HG02798 (cell line): ENCODE results near the gene CLNS1A.
"Not testable (repeated sequence)": the region's sequence is repeated elsewhere in the genome, so short reads cannot be mapped to it uniquely, and the experiment has no call there.

Source experiments
- ATAC-seq: cut with Tn5 transposase; IDR thresholded peaks from one replicate; pipeline ENCODE4 v1.9.1; 2021; ENCODE audit warnings: mild to moderate bottlenecking; ENCODE audit not compliant: unreplicated experiment, poor library complexity

CLNS1A gene

DNA sequence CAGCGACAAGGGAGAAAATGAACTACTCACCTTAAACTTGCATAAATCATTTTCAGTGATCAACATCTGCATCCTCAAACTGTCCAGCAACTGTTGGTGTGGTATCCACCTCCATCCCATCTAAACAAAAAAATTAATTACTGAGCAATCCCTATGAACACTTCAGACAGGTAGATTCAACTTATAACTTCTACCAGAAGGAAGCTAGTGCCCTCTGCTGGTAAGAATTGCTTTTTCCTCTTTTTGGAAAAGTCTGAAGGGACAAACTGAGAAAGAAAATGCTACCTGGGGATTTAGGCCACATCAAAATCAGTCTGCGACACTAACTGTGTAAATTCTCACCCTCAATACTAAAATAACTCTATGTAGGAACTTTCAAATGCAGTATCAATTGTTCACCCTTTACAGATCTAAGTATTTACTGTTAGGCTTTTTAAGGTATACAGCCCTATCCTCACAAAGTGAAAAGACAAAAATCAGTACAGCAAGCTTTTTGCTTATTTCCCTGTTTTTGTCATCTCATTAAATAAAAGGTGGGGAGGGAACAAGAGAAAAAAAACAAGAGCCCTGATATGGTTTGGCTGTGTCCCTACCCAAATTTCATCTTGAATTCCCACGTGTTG, 17.9 kb downstream of the CLNS1A start:
- ATAC-seq, result no peak

DNA sequence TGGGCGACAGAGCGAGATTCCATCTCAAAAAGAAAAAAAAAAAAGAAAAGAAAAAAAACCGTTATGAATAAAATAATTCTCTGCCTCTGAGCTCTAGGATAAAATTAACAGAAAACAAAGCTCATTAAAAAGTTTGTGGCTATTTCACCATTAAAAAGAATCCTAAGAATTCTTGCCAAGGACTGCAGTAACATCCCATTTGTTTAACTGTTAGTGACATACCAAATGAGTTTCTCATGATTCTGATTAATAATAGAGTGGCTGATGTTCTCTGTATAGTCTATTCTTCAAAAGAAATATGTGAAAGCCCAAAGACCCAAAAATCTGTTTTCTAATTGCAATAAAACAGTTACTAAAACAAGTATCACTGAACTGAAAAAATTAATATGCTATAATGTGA, 19.7 kb downstream of the CLNS1A start:
- no peak for ATAC-seq

DNA sequence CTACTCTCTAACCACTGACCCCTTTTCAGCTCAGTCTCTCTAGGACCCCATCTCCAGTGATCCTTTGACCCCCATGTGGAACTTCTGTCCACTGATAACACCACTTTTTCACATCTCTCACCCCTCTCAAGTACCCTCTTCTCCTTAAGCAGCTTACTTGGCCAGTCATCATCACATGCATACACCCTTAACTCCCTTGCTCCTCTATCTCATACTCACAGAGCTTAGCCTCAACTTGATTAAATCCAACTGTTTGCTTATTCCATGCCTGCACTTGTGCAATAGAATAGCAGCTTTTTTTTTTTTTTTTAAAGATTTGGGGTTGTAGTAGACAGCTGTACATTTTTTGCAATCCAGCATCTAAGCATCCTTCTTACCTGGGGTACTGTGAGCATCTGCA, 25.7 kb downstream of the CLNS1A start:
- no peak for ATAC-seq

DNA sequence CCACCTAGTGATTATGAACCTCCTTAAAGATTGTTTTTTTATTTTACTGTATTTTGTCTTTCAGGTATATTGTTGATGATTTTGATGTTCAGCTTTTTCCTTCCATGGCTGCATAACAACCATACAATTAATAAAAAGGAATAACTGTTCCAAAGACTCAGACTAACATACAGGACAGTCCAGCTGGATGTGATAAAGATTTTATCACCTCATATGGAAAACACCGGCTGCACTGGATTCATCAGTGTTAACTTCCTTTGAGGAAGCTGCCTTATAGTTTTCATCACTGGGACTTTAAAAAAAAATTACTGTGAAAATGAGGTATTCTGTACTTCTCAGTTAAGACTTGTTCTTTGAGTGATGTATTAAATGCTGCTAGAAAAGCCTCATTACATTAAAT, 28.4 kb downstream of the CLNS1A start:
- no peak for ATAC-seq

DNA sequence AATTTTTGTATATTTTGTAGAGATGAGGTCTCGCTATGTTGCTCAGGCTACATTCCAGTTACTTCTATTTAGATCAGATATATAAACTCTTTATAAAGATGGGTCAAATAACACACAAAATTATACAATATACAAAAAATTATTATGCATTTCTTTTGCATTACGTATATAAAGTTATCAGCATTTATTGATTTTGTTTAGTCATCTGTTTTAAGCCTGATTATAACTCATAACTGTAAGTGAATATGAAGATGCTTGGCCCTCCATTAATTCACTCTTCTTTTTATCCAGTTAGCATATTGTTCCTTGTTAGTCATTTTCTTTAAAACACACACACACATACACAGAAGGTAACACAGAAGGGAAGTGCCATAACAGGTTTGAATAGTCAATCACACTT, 33.3 kb downstream of the CLNS1A start:
- no peak for ATAC-seq

DNA sequence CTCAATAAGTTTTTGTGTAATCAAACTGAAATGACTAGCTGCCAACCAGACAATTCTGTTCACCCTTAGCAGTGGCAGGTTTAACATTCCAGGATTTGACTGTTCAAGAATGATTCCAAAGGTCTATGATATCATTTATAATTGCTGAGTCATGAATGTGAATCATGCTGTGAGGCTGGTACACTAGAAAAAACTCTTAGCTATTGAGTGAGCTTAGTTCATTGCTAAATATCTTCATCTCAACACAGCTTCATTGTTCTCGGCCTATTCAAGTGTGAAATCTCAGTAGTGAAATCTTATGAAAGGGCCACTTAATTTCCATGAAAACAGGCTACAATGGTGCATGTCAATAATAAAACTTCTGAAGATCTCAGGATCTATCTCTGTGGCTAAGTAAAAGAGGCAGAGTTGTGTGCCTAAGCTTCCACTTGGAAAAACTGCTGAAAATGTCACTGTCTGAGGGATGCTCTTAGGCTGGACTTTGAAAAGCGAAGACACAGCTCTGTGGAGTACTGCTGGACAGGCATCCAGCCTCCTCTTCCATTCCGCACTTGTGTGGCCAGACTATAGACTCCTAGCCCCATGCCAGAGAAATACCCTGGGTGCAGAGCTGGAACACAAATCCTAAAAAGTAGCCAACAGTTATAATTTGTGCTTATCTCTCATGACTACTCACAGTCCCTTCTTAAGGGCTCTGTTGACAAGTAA, 35.1 kb downstream of the CLNS1A start:
- ATAC-seq, result no peak

DNA sequence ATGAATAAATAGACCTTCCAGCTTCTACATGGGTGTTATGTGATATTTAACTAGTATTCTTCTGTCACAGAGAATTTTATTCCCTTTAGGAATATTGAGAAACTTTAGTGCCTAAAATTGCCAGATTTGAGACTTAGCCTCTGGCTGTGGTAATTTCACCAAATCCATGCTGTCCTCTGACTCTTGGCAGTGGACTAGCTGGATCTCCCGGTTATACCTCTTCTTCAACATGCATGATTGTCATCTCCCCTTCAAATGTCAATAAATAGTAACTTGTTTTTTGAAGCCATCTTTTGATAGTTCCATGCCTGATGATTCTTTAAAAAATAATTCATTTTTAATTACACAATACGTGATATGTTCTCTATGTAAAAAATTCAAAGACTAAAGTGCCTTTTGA, 39.4 kb downstream of the CLNS1A start:
- no peak for ATAC-seq

DNA sequence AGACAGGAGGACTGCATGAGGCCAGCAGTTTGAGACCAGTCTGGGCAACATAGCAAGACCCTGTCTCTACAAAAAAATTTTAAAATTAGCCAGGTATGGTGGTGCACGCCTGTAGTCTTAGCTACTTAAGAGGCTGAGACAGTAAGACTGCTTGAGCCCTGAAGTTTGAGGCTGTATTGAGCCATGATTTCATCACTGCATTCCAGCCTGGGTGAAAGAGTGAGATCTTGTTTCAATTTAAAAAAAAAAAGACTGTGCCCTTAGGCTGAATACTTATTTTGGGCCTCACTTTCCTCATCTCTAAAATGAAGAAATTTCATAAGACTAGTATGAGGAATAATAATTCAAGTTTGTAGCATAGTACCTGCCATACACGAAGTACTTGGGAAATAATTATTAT, 41.0 kb downstream of the CLNS1A start:
- no peak for ATAC-seq

DNA sequence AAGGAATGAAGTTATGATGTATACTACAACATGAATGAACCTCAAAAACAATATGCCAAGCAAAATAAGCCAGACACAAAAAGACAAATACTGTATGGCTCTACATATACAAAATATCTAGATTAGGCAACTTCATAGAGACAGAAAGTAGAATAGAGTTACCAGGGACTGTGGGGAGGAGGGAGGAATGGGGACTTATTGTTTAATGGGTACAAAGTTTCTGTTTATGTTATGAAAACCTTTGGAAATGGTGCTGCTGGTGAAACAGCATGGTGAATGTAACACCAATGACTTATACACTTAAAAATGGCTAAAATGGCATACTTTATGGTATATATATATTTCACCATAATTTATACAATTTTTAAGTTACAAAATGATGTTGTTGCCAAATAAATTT, 43.7 kb downstream of the CLNS1A start:
- ATAC-seq, result no peak

DNA sequence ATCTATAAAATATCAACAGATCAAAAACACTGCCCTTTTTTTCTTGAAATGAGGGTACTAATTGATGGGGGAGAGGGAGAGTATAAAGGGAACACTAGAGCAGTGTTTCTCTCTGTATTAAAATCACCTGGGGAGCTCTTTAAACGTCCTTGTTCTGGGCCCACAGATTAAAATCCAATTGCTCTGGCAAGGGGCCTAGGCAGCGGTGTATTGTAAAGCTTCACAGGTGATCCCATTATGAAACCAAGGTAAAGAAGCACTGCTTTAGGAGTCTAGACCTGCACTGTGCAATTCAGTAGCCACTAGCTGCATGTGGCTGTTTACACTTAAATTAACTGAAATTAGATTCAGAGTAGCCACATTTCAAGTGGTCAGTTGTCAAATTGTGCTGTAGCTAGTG, 44.9 kb downstream of the CLNS1A start:
- ATAC-seq, result no peak

DNA sequence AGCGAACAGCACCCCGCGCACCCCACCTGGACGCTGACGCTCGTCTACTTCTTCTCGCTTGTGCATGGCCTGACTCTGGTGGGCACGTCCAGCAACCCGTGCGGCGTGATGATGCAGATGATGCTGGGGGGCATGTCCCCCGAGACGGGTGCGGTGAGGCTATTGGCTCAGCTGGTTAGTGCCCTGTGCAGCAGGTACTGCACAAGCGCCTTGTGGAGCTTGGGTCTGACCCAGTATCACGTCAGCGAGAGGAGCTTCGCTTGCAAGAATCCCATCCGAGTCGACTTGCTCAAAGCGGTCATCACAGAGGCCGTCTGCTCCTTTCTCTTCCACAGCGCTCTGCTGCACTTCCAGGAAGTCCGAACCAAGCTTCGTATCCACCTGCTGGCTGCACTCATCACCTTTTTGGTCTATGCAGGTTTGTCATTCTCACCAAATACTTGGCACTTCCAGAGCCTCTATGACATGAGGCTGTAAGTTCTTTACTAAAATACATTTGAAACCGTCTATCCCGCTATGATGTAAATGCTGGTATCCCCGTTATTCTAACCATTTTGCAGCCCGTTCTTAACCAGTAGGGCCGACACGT, 47.3 kb downstream of the CLNS1A start:
- no peak for ATAC-seq

DNA sequence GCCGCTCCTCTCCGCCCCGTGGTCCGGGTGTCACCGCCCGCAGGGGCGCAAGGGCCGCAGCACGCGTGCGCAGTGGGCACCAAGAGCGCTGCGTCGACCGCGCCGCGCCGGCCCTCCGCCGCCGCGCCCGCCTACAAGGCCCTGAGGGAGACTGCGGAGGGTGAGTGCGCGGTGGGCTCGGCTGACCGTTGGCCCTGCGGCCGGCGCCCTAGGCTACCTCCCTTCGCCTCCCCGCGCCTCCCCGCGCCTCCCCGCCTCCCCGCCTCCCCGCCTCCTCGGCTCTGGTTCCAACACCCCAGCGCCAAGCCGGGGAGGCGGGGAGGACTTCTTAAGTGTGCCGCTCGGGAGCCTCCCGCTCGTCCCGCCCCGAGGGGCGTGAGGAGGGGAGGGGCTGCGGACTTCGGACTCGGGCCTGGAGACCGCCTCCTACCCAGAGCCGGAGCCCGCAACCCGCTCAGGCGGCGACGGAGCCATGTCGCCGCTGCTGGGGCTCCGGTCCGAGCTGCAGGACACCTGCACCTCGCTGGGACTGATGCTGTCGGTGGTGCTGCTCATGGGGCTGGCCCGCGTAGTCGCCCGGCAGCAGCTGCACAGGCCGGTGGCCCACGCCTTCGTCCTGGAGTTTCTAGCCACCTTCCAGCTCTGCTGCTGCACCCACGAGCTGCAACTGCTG, 47.9 kb downstream of the CLNS1A start, which contains the start of gene AQP11:
Gene AQP11 (plus strand): TSS at position 433 of the 673 bp plus-strand sequence. CDS start 40 bp downstream, at position 473.
- ATAC-seq, result peak; percentile 94

DNA sequence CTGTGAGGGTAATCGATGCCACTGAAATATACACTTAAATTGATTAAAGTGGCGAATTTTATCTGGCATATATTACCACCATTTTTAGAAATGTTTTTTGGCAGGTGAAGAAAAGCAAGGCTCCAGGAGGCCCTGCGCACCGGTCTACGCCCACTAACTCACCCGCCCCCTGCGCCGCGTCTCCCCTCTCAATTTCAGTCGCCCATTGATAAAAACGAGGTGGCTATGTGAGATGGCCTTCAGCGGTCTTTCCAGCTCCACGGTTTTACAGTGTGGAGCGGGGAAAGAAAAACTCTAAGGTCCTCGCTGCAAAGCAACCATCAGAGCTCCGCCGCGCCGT, 48.4 kb downstream of the CLNS1A start:
- ATAC-seq, result peak; percentile 24

DNA sequence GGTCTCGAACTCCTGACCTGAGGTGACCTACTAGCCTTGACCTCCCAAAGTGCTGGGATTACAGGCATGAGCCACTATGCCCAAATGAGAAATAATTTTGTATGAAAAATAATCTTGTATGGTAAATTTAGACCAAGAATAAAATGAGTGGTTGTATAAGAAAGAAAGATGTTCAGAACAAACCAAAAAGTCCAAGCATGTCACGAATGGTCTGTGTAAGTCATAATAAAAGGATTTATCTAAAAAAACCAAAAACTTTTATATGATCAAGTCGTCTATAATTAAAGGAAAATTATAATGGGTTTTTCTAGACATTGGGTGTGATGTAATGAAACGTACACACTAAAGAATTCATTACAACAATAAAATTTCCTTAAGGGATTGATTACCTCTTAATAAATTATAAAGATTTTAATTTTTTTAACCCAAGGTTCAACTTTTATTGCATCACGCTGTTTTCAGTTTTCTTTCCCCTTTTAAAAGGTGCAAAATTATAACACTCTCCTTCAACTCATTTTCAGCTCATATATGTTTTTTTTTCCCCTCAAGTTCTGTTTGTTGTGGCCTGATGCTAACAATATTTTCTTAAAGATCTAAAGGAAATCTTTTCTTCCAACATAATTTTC, 56.8 kb downstream of the CLNS1A start:
- ATAC-seq, result no peak

DNA sequence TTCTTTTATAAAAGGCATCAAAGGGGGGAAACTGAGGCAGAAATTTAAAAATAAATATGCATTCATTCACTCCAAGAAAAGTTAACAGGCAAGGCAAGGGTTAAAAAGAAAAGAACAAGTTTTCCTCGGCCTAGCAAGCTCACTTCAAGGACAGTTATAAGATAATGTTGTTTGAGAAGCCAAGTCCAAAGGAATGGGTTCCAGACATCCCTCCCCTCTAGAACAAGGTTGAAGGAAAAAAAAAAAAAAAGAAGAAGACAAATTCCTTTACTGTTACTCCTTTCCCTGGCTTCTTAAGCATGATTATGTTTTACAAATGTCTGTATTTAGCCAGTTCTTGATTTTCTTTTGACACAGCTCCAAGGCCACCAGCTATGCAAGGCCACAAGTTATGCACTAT, 62.2 kb downstream of the CLNS1A start:
- ATAC-seq, result not testable (repeated sequence)

DNA sequence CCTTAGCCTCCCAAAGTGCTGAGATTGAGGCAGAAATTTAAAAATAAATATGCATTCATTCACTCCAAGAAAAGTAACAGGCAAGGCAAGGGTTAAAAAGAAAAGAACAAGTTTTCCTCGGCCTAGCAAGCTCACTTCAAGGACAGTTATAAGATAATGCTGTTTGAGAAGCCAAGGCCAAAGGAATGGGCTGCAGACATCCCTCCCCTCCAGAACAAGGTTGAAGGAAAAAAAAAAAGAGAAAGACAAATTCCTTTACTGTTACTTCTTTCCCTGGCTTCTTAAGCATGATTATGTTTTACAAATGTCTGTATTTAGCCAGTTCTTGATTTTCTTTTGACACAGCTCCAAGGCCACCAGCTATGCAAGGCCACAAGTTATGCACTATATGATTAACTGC, 66.7 kb downstream of the CLNS1A start:
- not testable (repeated sequence) for ATAC-seq

DNA sequence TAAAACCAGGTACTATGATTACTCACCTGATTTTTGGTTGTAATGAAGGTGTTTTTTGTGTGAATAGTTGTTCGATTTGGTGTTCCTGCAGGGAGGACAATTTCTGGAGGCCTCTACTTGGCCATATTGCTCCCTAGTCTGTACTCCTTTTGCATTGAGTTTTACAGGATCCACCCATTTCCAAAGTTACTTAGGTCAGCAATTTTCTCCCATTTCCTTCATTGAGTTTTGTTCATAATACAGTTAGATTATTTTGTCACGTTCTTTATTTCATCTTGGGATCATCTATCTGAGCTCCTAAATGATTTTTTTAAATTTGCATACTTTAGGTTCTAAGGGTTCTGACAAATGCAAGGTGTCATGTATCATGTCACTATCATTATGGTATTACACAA, 67.9 kb downstream of the CLNS1A start:
- no peak for ATAC-seq

DNA sequence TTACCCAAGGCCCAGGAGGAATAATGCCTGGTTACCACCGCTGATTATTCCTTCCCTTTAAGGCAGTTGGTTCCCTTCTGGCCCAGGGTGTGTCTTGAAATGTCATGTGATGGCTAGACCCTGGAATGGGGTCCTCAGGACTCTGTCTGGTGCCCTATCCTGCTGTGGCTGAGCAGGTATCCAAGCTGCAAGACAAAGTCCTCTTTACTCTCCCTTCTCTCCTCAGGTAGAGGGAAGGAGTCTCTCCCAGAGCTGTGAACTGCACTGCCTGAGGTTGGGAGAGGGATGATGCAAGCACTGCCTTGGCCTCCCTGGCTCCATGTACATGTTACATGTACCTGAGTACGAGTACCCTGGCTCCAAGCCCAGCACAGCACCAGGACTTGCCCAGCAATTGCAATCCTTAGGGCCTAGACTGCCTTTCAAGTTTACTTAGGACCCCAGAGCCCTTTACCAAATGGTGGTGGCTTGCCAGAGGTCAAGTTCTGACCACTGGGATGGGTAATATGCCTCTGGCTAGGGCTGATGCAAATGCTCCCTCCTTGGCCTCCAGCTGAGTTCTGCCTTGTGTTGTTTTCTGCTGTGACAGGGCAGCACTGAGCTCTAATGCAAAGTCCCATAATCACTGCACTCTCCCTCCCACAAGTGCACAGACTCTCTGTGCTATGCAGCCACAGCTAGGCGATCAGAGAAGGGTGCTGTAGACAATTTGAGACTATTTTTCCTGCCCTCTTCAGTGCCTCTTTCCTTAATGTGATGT, 68.5 kb downstream of the CLNS1A start:
- no peak for ATAC-seq

DNA sequence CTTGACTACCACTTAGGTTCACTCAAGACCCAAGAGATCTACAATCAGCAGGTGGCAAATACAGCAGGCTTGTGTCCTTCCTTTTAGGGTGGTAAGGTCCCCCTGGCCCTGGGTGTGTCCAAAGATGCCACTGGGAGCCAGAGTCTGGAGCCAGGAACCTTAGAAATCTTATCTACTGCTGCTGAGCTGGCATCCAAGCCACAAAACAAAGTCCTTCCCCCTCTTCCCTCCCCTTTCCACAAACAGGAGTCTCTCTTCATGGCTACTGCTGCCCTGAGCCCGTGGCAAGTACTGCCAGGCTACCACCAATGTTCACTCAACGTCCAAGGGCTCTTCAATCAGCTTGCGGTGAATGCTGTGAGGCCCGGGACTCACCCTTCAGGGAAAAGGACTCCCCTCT, 69.3 kb downstream of the CLNS1A start:
- no peak for ATAC-seq
